Measurements from ENCODE around the gene SMCO4. TPM values are rescaled to one million over a fixed set of nuclear protein-coding genes. Genes with fewer than 3 reads are reported as not detected.
"Not testable (repeated sequence)": the region's sequence is repeated elsewhere in the genome, so short reads cannot be mapped to it uniquely, and the experiment has no call there.

SMCO4 gene
- total and polyA plus RNA-seq, 2 donors (not counting 1 experiment from before 2014, with no cell fraction given), result 3.6 to 5.1 TPM

DNA sequence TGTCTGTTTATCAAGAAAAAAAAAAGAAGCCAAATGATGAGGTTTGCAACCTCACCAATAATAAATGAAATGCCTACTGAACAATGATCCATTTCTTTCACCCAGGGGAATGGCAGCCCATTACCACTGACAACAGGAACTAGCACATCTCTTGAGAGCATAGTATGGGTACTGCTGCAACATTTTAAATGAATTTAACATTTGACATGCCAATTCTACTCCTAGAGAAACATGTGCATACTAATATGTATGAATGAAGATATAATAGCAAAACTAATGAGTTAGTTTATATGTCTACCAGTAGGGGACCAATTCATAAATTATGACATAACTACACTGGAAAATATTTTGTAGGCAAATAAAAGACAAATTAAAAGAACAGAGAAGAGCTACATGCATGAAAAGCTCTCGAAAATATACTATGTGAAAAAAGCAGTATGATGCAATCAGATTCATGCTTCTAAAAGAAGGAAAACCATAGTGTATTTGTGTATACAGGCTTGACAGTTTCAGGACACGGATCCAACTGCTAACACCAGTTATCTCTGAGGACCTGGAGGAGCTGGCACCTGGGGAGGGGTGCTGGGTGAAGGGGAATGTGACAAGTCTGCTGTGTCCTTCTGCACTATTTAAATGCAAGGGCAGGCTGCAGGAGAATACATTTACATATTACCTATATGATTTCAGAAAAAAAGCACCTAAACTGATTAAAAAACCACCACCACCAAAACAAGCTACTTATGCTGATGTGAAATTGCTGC is 6.9 kb downstream of the SMCO4 start:
- ChIA-PET POLR2A (no interaction called here), CTCF (interaction anchor here (0.6 to 1.2 kb wide), 3 partner anchors 10 to 861 kb away, joined by 3 to 4 read pairs (median 3); no protein-coding TSS in a partner anchor)
- Histone ChIP-seq H3K9me3 (ENCODE audit: control extremely low read depth in 1 of 3, control insufficient read depth in 2 of 3, insufficient read depth in 1 of 3, low read length in 2 of 3) (no peaks in the 10 kb centered on the region), H3K36me3 (replicated peaks in 1 of 2; ENCODE audit: control extremely low read depth in 1 of 2, control insufficient read depth in 1 of 2, extremely low read depth in 1 of 2, insufficient read depth in 2 of 2, low read length in 1 of 2) (no peaks in the 10 kb centered on the region), H3K4me3 (ENCODE audit: control extremely low read depth in 1 of 5, extremely low read depth in 1 of 5, insufficient read depth in 1 of 5, low read depth in 2 of 5, low read length in 4 of 5) (no peak overlapping the region), H3K9ac (ENCODE audit: low read length) (no peak overlapping the region), H2AFZ (ENCODE audit: insufficient read depth, low read depth, low read length, poor library complexity, severe bottlenecking) (no peak overlapping the region), H3K4me1 (ENCODE audit: control insufficient read depth in 2 of 2, insufficient read depth in 2 of 2, low read length in 2 of 2) (no peaks in the 10 kb centered on the region), H3K27me3 (replicated peaks in 1 of 4; ENCODE audit: control extremely low read depth in 1 of 4, control insufficient read depth in 3 of 4, insufficient read depth in 4 of 4, low read length in 3 of 4) (no peaks in the 10 kb centered on the region), H4K20me1 (ENCODE audit: control insufficient read depth, insufficient read depth, low read length, poor library complexity, severe bottlenecking) (no peaks in the 10 kb centered on the region), H3K4me2 (replicated peaks; ENCODE audit: low read depth, low read length, poor library complexity, severe bottlenecking) (no peak overlapping the region), H3K27ac (ENCODE audit: low read length in 2 of 2) (no peak overlapping the region), H3K79me2 (ENCODE audit: control insufficient read depth, insufficient read depth, low read length) (no peaks in the 10 kb centered on the region)
- Mint-ChIP-seq H3K27ac (no peak overlapping the region), H3K4me3 (no peak overlapping the region), H3K27me3 (no peaks in the 10 kb centered on the region), H3K9me3 (ENCODE audit: insufficient read depth) (no peaks in the 10 kb centered on the region), H3K4me1 (peaks cover 5% of the 10 kb centered on the region)
- ATAC-seq (ENCODE audit: low read depth), result no peak
- WGBS (ENCODE audit: insufficient coverage), result 0% methylated on average over 1 of the region's 2 CpGs
- no peak for DNase-seq
- TF ChIP-seq EZH2 (IDR thresholded peaks at IDR 0.05; ENCODE audit: borderline replicate concordance, insufficient read depth, low read depth, low read length, poor library complexity, severe bottlenecking), result no peak
- TF ChIP-seq, protein P1, sequence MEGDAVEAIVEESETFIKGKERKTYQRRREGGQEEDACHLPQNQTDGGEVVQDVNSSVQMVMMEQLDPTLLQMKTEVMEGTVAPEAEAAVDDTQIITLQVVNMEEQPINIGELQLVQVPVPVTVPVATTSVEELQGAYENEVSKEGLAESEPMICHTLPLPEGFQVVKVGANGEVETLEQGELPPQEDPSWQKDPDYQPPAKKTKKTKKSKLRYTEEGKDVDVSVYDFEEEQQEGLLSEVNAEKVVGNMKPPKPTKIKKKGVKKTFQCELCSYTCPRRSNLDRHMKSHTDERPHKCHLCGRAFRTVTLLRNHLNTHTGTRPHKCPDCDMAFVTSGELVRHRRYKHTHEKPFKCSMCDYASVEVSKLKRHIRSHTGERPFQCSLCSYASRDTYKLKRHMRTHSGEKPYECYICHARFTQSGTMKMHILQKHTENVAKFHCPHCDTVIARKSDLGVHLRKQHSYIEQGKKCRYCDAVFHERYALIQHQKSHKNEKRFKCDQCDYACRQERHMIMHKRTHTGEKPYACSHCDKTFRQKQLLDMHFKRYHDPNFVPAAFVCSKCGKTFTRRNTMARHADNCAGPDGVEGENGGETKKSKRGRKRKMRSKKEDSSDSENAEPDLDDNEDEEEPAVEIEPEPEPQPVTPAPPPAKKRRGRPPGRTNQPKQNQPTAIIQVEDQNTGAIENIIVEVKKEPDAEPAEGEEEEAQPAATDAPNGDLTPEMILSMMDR (IDR thresholded peaks at IDR 0.05), result no peak
- intact Hi-C loops (cut with micrococcal nuclease), result no loop called here

DNA sequence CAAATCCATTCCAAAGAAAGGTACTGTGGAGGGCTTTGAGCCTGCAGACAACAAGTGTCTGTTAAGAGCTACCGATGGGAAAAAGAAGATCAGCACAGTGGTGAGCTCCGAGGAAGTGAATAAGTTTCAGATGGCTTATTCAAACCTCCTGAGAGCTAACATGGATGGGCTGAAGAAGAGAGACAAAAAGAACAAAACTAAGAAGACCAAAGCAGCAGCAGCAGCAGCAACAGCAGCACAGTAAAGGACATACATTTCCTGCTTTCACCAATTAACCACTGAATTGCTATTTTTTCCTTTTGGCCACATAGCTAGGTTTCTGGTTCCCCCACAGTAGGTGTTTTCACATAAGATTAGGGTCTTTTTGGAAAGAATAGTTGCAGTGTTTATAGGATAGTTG is 7.6 kb downstream of the SMCO4 start:
- H3K27me3 Mint-ChIP-seq; H3K4me3 ChIP-seq (ENCODE audit: control extremely low read depth in 1 of 5, extremely low read depth in 1 of 5, insufficient read depth in 1 of 5, low read depth in 2 of 5, low read length in 4 of 5); CTCF ChIA-PET; H3K36me3 ChIP-seq (replicated peaks in 1 of 2; ENCODE audit: control extremely low read depth in 1 of 2, control insufficient read depth in 1 of 2, extremely low read depth in 1 of 2, insufficient read depth in 2 of 2, low read length in 1 of 2); H3K27ac ChIP-seq (ENCODE audit: low read length in 2 of 2); H4K20me1 ChIP-seq (ENCODE audit: control insufficient read depth, insufficient read depth, low read length, poor library complexity, severe bottlenecking); H3K4me2 ChIP-seq (replicated peaks; ENCODE audit: low read depth, low read length, poor library complexity, severe bottlenecking); H3K4me1 ChIP-seq (ENCODE audit: control insufficient read depth in 2 of 2, insufficient read depth in 2 of 2, low read length in 2 of 2); H3K9me3 ChIP-seq (ENCODE audit: control extremely low read depth in 1 of 3, control insufficient read depth in 2 of 3, insufficient read depth in 1 of 3, low read length in 2 of 3); H3K9me3 Mint-ChIP-seq (ENCODE audit: insufficient read depth); H3K4me3 Mint-ChIP-seq; POLR2A ChIA-PET; H3K27me3 ChIP-seq (replicated peaks in 1 of 4; ENCODE audit: control extremely low read depth in 1 of 4, control insufficient read depth in 3 of 4, insufficient read depth in 4 of 4, low read length in 3 of 4); H3K27ac Mint-ChIP-seq; H3K9ac ChIP-seq (ENCODE audit: low read length); intact Hi-C loops (cut with micrococcal nuclease); H3K79me2 ChIP-seq (ENCODE audit: control insufficient read depth, insufficient read depth, low read length); H3K4me1 Mint-ChIP-seq; H2AFZ ChIP-seq (ENCODE audit: insufficient read depth, low read depth, low read length, poor library complexity, severe bottlenecking); DNase-seq; ATAC-seq (ENCODE audit: low read depth): not testable (repeated sequence)
- 19% methylated on average over 2 of the region's 2 CpGs for WGBS (ENCODE audit: insufficient coverage)
